ENCODE measurements around the gene AFMID.

The AFMID gene

GRCh38 chr17:78142119-78142861, 44.9 kb upstream of the AFMID start:
- TF ChIP-seq TOX (CRISPR knock-in tag; IDR thresholded peaks at IDR 0.05; ENCODE audit: borderline replicate concordance) (no peak), ZC3H10 (CRISPR knock-in tag; IDR thresholded peaks at IDR 0.05) (no peak), ARNTL (CRISPR knock-in tag; IDR thresholded peaks at IDR 0.05; ENCODE audit: borderline replicate concordance, low read depth) (no peak), ZFP3 (CRISPR knock-in tag; IDR thresholded peaks at IDR 0.05) (no peak), PPARA (CRISPR knock-in tag; IDR thresholded peaks at IDR 0.05; ENCODE audit: borderline replicate concordance) (no peak), TSHZ2 (CRISPR knock-in tag; IDR thresholded peaks at IDR 0.05) (no peak), ZFP30 (CRISPR knock-in tag; IDR thresholded peaks at IDR 0.05) (no peak), ESRRG (CRISPR knock-in tag; IDR thresholded peaks at IDR 0.05) (no peak), BACH2 (CRISPR knock-in tag; IDR thresholded peaks at IDR 0.05; ENCODE audit: borderline replicate concordance) (no peak), ZNF8 (CRISPR knock-in tag; IDR thresholded peaks at IDR 0.05) (no peak), PATZ1 (CRISPR knock-in tag; IDR thresholded peaks at IDR 0.05; ENCODE audit: borderline replicate concordance) (no peak), SNAI2 (CRISPR knock-in tag; IDR thresholded peaks at IDR 0.05) (no peak), GLIS3 (CRISPR knock-in tag; IDR thresholded peaks at IDR 0.05) (no peak), ZNF70 (CRISPR knock-in tag; IDR thresholded peaks at IDR 0.05) (no peak)
- no peak for ATAC-seq

GRCh38 chr17:78143214-78144146, 43.7 kb upstream of the AFMID start:
- ATAC-seq = no peak
- no peak for TF ChIP-seq ZFP30 (CRISPR knock-in tag; IDR thresholded peaks at IDR 0.05)
- TF ChIP-seq TOX (CRISPR knock-in tag; IDR thresholded peaks at IDR 0.05; ENCODE audit: borderline replicate concordance) = no peak
- TF ChIP-seq RARB (CRISPR knock-in tag; IDR thresholded peaks at IDR 0.05) = no peak
- no peak for TF ChIP-seq SNAI2 (CRISPR knock-in tag; IDR thresholded peaks at IDR 0.05)
- no peak for TF ChIP-seq ISL1 (CRISPR knock-in tag; IDR thresholded peaks at IDR 0.05)
- TF ChIP-seq CREB5 (CRISPR knock-in tag; IDR thresholded peaks at IDR 0.05; ENCODE audit: low read depth) = no peak
- no peak for TF ChIP-seq TSHZ2 (CRISPR knock-in tag; IDR thresholded peaks at IDR 0.05)
- TF ChIP-seq CSDC2 (CRISPR knock-in tag; IDR thresholded peaks at IDR 0.05) = no peak
- TF ChIP-seq PPARA (CRISPR knock-in tag; IDR thresholded peaks at IDR 0.05; ENCODE audit: borderline replicate concordance) = no peak
- no peak for TF ChIP-seq POU6F1 (CRISPR knock-in tag; IDR thresholded peaks at IDR 0.05; ENCODE audit: borderline replicate concordance, low read depth)
- TF ChIP-seq ZNF70 (CRISPR knock-in tag; IDR thresholded peaks at IDR 0.05) = no peak

Measured in SK-N-SH treated with all-trans-retinoic acid at 6 μM for 48 hours (cell line).